Stimulated activated CD8-positive, alpha-beta memory T cell treated with anti-CD3 and anti-CD28 coated beads, Interleukin-7, amount 100 ng/mL, for 48 hours (primary cell): ENCODE measurements around the gene ACTR3C.

ENCODE experiments used
- DNase-seq, 2 donors: peaks; one replicate each; pipeline ENCODE4 v3.0.0-alpha.2; 2020; ENCODE audit warnings: low read depth in 1 of 2; ENCODE audit errors: extremely low read depth in 1 of 2

ACTR3C gene

DNA sequence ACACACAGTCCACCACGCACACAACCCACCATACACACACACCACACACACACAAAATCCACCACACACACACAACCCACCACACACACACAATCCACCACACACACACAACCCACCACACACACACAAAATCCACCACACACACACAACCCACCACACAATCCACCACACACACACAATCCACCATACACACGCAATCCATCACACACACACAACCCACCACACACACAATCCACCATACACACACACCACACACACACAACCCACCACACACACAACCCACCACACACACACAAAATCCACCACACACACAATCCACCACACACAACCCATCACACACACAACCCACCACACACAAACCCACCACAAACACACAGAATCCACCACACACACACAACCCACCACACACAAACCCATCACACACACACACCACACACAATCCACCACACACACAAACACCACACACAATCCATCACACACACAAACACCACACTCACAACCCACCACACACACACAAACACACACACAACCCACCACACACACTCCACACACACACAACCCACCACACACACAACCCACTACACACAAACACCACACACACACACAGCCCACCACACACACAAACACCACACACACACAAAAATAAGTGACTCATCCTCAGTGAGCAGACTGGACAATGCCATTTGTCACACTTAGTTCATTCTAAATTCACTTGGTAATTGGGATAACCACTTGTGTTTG is 36.4 kb upstream of the ACTR3C start:
- DNase-seq: no peak

DNA sequence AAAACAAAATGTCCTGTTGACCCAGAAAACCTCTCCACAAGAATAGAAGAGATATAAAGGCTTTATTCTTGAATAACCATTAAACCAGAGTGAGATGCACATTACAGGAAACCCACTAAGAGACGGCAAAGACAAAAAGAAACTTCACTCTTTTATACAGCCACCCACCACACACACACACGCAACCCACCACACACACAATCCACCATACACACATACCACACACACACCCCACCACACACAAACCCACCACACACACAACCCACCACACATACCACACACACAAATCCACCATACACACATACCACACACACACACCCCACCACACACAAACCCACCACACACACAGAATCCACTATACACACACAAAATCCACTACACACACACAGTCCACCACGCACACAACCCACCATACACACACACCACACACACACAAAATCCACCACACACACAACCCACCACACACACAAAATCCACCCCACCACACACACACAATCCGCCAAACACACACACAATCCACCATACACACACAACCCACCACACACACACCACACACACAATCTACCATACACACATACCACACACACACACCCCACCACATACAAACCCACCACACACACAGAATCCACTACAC is 35.8 kb upstream of the ACTR3C start:
- no peak for DNase-seq

DNA sequence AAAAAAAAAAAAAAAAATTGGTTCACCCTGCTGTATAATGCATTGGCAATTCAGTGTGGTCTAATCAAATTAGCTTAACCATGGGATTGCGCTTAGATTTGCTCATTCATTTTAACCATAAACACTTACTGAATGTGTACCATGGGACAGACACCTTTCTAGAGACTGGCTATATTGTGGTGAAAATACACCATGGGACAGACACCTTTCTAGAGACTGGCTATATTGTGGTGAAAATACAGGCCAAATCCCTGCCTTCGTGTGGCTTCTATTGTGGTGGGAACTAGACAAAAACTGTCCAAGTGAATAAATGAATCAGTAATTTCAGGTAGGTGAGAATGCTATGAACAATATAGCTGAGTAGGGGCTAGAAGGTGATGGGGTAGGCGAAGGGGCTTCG is 35.1 kb upstream of the ACTR3C start:
- no peak for DNase-seq

DNA sequence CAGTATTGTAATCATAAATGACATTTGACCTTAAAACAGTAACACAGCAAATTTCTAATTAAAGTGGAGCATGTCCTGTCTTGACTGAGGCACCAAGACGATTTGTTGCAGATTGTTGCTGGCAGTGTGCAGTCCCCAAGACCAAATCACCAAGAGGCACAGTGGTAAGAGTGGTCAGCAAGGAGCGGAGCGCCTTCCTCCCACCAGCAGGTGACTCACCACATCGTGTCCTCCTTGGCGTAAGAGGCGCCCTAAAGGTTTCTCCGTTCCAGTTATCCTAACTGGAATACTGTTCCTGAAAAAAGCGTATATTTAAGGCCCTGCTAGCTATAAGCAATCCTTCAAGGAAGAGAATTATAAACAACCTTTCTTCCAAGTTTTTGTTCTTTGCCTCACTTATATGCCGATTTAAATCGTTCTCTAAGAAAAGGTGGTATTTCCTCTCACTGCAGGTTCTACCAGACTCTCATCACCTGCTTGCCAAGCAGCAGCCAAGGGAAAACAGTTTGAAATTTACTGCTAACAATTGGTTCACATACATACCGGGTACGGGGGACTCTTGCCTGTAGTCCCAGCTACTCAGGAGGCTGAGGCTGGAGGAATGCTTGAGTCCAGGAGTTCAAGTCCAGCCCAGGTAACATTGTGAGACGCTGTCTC is 34.6 kb upstream of the ACTR3C start:
- no peak for DNase-seq

DNA sequence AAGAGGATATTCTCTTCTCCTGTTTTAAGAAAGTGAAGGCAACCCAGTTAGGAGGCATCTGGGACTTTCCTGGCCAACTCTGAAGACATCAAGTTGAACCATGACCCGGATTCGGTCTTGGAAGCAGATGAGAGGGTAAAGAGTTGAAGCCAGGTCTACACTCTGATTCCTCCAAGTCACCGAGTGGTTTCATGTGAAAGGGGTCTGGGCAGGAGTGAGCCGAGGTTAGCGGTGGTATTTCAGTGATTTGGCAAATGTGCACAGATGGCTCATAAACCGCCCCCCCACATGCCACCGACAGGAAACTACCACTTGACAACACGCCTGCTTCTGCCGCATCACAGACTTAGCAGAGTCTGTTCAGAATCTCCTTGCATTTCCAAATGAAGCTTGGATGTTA is 33.9 kb upstream of the ACTR3C start:
- DNase-seq: peak in 1 of 2 donors; percentile 70

DNA sequence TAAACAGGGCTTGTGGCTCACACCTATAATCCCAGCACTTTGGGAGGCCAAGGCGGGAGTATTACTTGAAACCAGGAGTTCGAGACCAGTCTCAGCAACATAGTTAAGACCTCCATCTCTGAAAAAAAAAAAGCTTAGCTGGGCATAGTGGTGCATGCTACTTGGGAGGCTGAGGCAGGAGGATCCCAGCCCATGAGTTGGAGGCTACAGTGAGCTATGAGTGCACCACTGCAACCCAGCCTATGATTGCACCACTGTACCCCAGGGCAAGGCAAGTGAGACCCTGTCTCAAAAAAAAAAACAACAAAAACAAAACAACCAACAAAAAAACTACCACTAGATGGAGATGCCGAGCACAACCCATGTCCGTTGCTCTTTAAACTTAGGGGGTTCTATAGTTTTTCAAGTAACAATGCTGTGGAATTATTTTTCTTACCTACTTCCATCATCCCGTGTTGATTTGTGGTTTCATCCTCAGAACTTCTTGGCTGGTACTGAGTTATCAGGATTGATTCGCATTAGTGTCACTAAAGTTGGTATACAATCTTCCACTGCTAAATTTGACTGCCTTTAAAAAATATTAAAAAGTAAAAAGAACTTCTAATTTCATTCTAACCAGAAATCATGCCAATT is 33.0 kb upstream of the ACTR3C start:
- no peak for DNase-seq

DNA sequence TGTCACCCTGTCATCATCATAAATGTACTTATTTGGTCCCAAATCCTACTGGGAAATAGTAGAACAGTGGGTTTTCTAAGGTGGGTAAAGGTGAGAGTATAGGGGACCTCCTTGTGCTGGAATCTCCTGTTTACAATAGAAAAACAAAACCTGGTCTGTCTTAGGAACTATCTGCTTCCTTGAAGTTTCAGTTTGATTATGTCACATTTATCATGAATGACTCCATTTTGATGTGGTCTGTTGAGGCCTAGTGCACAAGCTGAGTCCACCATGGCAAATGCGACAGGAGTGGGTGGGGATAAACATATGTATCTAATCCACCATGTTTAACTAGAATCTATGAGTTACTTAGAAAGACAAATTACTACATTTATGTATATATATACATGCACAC is 32.3 kb upstream of the ACTR3C start:
- DNase-seq: no peak

DNA sequence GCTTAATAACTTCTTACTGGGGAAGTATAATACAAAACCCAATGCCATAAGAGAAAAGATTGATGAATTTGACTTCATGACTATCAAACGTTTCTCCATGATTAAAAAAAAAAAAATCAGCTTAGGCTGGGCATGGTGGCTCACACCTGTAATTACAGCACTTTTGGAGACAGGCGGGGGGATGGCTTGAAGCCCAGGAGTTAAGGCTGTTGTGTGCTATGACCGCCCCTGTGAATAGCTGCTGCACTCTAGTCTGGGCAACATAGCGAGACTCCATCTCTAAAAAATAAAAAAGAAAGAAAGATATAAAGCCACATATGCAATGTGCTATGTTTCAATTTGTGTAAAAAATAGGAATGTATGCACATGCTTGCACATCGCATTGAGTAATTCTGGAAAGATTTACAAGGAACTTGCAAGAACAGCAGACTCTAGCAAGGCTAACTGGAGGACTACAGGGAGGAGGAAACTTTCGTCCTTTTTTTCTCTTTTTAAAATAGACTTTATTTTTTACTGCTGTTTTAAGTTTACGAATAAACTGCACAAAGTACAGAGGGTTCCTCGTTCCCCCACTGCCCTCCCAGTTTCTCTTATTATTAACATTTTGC is 28.3 kb upstream of the ACTR3C start:
- no peak for DNase-seq

DNA sequence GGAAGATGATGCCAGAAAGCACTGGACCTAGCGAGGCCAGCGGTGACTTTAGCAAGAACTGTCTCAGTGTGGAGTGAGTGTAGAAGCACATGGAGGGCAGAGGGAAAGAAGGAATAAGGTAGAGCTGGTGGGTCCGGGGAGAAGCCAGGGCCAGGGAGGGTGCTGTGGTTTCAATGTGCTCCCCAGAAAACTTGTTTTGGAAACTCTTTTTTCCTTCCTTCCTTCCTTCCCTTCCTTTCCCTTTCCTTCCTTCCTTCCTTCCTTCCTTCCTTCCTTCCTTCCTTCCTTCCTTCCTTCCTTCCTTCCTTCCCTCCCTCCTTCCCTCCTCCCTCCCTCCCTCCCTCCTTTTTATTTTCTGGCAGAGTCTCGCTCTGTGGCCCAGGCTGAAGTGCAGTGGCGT is 23.6 kb upstream of the ACTR3C start:
- DNase-seq: no peak

DNA sequence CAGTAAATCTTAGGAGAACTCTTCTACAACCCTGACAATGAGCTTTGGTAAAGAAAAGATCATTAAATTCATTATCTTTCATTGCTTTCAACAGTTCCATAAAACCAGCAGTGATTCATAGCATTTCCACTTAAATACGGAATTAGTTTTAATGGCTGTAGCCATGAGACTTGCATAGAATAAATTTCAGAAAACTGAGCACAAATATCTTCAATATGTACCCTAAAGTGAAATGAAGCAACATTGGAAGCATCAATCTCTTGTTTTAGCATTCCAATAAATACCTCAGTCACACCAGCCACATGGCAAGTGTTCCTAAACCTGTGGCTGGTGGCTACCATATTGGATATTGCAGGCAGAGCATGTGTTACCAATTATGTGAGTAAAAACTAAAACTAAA is 21.7 kb upstream of the ACTR3C start:
- no peak for DNase-seq

DNA sequence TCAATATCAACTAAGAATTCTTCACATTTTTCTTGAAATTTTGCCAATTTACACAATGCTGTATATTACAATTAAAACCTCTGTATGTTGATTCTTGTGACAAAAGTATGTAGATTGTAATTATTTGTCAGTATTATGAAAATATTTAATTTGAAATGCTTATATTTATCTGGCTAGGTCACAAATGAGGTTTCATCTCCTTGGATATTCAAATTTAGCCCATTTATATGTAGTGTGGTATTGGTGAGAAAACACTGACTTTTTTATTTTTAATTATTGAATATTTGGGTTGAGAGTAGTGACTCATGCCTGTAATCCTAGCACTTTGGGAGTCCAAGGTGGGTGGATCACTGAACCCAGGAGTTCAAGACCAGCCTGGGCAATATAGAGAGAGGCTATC is 21.0 kb upstream of the ACTR3C start:
- no peak for DNase-seq

DNA sequence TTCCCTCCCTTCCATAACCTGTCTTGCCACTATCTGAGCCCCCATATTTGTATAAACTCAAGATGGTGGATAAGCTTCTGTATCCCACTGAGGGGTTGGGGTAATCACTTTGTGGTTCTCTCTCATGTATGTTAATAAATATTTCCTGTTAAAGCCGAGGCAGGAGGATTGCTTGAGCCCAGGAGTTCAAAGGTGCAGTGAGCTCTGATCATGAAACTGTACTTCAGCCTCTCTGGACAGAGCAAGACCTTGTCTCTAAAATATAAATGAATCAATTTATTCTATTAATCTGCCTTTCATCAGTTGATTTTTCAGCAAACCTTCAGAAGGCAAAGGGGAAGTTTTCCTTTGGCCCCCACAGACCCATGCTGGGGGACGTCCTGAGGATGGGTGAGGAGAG is 19.9 kb upstream of the ACTR3C start:
- DNase-seq: no peak

DNA sequence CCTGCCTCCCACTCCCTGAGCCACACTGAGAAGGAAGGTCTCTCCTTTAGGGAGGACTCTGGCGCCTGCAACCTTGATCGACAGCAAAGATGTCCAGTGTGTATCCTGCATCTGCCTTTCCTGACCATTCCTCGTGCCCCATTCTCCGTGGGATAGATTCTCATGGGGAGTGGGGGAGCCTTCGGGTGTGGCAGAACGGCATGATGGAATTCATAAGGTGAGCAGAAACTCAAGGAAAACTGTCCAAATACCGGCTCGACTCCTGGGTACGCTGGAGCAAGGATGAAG is 18.7 kb upstream of the ACTR3C start:
- no peak for DNase-seq

DNA sequence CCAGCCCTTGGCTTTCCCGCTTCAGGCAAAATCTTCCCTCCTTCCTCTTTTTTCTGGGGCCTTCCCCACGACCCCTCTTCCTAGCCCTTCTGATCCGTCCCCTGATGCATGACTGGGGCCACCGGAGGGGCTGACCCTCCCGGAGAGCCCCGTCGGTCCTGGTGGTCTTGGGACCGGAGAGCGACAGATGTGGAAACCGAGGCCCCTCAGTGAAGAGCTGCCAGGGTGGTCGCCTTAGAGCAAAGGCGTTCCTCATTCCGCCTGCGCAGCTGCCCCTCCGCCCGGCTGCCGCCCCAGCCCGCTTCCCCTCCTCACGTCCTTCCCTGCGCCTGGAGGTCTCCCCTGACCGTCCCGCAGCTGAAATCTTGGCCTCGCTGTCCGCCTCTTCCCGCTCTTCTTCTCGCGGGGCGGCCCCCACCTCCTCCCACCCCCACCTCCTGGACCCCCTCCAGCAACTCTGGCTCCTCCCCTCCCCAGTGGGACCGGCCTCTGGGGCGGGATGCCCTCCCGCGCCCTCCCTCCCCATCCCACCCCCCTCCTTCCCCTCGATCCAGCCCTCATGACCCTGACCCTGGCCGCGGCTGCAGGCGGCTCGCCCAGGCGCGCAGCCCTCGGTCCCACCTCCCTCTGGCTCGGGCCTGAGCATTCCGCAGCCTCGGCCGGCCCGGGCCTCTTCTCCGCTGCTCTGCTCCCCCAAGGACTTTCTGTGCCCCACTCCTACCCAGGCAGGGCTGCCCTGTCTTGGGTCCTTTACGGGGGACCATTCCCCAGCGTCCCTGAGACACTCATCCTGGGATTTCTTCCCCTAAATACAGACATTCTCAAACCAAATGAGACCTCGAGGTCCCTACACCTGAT is 18.1 kb upstream of the ACTR3C start, which contains the start of gene RARRES2:
TSS of gene RARRES2 (minus strand) at position 367 of the 858 bp plus-strand sequence. CDS start 1,020 bp downstream, outside the sequence.
- no peak for DNase-seq

DNA sequence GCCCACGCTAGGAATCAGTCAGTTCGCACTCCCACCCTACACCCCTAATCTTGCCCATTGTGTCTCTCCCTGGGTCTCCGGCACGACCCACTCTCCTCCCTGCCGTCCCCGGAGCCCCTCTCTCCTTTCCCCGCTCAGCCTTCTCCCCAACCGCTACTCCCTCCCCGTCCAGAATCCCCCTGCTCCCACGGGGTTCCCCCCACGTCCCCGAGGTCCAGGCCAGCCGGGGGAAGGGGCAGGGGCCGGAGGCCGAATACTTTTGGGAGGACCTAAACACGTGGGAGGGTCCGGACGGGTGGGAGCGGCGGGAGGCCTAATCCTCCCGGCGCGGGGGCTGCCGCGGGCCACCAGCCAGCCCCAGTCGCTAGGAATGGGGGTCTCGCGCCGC is 17.5 kb upstream of the ACTR3C start:
- no peak for DNase-seq

DNA sequence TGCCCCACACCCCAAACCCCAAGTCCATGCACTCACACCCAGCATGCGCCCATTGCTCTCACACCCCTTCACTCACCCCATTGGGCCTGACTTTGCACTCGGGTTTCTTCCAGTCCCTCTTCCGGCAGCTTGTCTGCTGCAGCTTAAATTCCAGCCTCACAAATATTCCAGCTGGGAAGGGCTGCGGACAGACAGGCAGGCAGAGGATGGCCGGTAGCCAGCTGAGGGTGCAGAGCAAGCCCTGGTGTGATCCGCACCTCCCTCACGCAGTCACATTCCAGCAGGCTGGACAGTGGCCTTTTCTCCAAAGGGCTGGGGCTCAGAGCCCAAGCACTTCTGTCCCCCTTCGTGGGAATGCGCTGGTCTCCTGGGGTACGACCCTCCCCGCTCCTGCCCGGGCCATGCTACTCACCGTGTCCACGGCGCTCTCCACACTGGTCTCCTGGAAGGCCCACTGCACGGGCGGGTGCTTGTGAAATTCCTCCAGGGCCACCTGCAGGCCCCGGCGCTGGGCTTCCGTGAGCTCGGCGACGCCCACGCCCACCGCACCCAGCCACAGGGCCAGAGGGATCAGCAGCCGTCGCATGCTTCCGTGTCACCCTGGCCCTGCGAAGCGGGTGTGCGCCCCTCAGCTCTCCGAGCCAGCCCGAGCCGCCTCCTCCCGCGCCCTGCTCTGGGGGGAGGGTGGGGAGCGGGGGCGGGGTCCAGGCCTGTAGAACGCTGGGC is 16.8 kb upstream of the ACTR3C start:
- DNase-seq: no peak

DNA sequence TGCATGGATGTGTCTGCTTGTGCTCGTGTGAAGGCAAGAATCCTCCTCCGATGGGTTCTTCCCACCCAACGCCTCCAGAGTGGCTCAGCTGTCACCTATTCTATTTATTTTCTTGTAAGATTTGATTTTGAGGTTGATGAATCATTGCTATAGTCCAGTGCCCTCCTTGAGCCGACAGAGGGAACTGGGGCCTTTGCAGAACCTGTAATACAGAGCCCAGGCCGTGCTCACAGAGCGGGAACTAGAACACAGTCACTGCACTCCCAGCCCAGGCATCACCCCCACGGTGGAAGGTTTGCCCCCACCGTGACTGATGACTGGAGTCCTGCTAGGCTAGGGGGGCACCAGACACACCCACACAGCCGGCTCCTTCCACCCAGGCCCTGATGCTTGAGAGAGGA is 16.1 kb upstream of the ACTR3C start:
- DNase-seq: no peak

DNA sequence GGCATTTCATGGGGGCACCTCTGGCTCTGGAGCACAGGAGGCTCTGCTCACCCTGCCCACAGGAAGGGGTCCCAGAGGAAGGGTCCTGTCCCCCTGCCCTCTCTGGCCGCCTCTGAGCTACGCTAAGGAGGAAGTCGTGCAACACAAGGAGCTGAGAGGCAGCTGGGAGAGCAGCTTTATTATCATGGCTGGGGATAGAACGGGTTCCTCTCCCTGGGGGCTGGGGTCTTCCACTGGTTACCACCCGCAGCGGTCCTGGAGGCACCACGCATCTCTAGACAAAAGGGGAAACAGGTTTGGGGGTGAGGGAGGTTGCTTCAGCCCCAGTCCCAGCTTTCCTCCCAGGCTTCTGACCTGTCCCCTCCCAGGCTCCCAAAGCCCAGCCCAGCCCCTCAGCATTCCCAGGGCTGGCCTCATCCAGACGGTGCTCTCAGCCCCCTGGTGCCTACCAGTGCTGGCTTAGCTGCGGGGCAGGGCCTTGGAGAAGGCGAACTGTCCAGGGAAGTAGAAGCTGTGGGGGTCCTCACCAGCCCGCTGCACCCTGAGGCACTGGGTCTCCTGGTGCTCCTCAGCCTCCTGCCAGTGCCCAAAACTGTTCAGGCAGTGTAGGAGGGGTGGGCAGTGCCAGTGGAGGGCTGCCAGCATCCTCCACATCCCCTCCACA is 15.0 kb upstream of the ACTR3C start:
- no peak for DNase-seq

DNA sequence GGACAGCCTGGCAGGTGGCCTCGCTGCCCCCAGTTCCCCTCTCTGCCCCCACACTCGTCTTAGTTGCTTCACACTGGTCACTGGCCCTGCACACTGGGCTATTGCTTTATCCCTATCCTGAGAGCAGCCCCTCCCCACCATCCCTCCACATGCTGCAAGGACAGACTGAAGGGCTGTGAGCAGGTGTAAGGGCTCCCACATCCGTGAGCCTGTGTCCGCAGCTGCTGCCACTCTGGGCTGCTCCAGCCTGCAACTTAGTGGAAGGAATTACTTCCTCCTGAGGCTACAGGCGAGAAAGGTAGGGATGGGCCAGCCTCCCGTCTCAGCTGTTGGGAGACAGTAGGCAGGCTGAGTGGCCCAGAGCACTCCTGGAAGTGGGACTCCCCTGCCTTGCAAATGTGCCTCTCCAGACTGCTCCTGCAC is 14.3 kb upstream of the ACTR3C start:
- DNase-seq: no peak
